Endothelial cell of umbilical vein (primary cell): ENCODE data around the gene MYL1. TPM values are rescaled to one million over a fixed set of nuclear protein-coding genes. Genes with fewer than 3 reads are reported as not detected.

Experiments used
- BruUV-seq: library from RNA; stranded (reverse); fragments of 400-500 nt; replicated peaks from 2 replicates; lab custom pipeline; 2021; lab: Mats Ljungman, UMichigan
- CTCF ChIA-PET: fragments of 300-600, 350-600 bp; sonication (Branson Sonifier 250); formaldehyde crosslinking; loops from one replicate; lab custom pipeline; 2021; ENCODE audit warnings: antibody characterized with exemption, inconsistent platforms; lab: Charles Lee
- POLR2A ChIA-PET: fragments of 300-600, 350-600 bp; sonication (Branson Sonifier 250); formaldehyde crosslinking; loops from one replicate; lab custom pipeline; 2021; ENCODE audit warnings: antibody characterized with exemption, inconsistent platforms; lab: Charles Lee
- DNase-seq: peaks from one replicate; pipeline ENCODE4 v3.0.0-alpha.2; 2011; ENCODE audit warnings: low read depth, low spot score
- FAIRE-seq: peaks from 2 replicates; lab custom pipeline; 2011; peaks lifted over from hg19 to GRCh38; lab: Jason Lieb, UNC
- H2AFZ ChIP-seq: 2 replicates; pipeline ENCODE4 v1.6.0; 2012; ENCODE audit warnings: low read depth, low read length, control low read depth, inconsistent platforms
- H3K27ac ChIP-seq: 2 replicates; pipeline ENCODE4 v1.5.1; 2011; ENCODE audit warnings: low read depth, mild to moderate bottlenecking, control low read depth, low read length, moderate library complexity; ENCODE audit not compliant: insufficient read depth
- H3K27me3 ChIP-seq, 2 experiments: 2 replicates each; pipeline versions ENCODE4 v1.6.0 to v1.6.1; 2011; ENCODE audit warnings: low read length in 2 of 2, mixed read lengths in 1 of 2; ENCODE audit not compliant: control insufficient read depth in 2 of 2, insufficient read depth in 2 of 2
- H3K36me3 ChIP-seq, 2 experiments: 2 replicates in 1 of 2; 3 replicates in 1 of 2; pipeline ENCODE4 v1.5.1; 2011; ENCODE audit warnings: low read length in 2 of 2, mild to moderate bottlenecking in 1 of 2, moderate library complexity in 1 of 2; ENCODE audit not compliant: control insufficient read depth in 2 of 2, insufficient read depth in 2 of 2; ENCODE audit errors: extremely low read depth in 1 of 2
- H3K4me1 ChIP-seq: 3 replicates; pipeline ENCODE4 v1.5.1; 2011; ENCODE audit warnings: mild to moderate bottlenecking, low read length; ENCODE audit not compliant: control insufficient read depth, insufficient read depth; ENCODE audit errors: extremely low read depth
- H3K4me2 ChIP-seq: 2 replicates; pipeline ENCODE4 v1.6.1; 2011; ENCODE audit warnings: low read length, control low read depth, mixed read lengths; ENCODE audit not compliant: insufficient read depth
- H3K4me3 ChIP-seq, 3 experiments: fragments of 200-600 bp in 1 of 3; sonication (generic), shearing (Covaris generic) in 1 of 3; replicated peaks in 1 of 3; 2 replicates each; pipeline ENCODE4 v1.5.1; 2011 to 2016; ENCODE audit warnings: control low read depth in 3 of 3, low read length in 3 of 3, mild to moderate bottlenecking in 2 of 3, inconsistent platforms in 1 of 3, low read depth in 1 of 3, moderate library complexity in 1 of 3; ENCODE audit not compliant: insufficient read depth in 1 of 3
- H3K79me2 ChIP-seq: 2 replicates; pipeline ENCODE4 v1.6.0; 2012; ENCODE audit warnings: low read length, inconsistent platforms; ENCODE audit not compliant: control insufficient read depth, insufficient read depth
- H3K9ac ChIP-seq: replicated peaks from 2 replicates; pipeline ENCODE3; 2011; ENCODE audit warnings: low read length, control low read depth; ENCODE audit not compliant: insufficient read depth; ENCODE audit errors: extremely low read depth
- H3K9me1 ChIP-seq: replicated peaks from 3 replicates; pipeline ENCODE4 v1.6.0; 2011; ENCODE audit warnings: mild to moderate bottlenecking, low read length; ENCODE audit not compliant: control insufficient read depth, insufficient read depth; ENCODE audit errors: extremely low read depth
- H3K9me3 ChIP-seq: replicated peaks from 2 replicates; pipeline ENCODE4 v1.5.1; 2012; ENCODE audit warnings: low read length, inconsistent platforms; ENCODE audit not compliant: control insufficient read depth, insufficient read depth
- H4K20me1 ChIP-seq: replicated peaks from 2 replicates; pipeline ENCODE3; 2011; ENCODE audit warnings: mild to moderate bottlenecking, low read length; ENCODE audit not compliant: control insufficient read depth, insufficient read depth; ENCODE audit errors: extremely low read depth
- CTCF ChIP-seq, 2 donors: IDR thresholded peaks; 1 replicate in 1 of 2; 2 replicates in 1 of 2; pipeline ENCODE4 v1.5.1; 2011; ENCODE audit warnings: low read length in 2 of 2, mild to moderate bottlenecking in 2 of 2, moderate library complexity in 2 of 2, control low read depth in 1 of 2, inconsistent platforms in 1 of 2, low read depth in 1 of 2; ENCODE audit not compliant: insufficient read depth in 1 of 2; ENCODE audit errors: extremely low read depth in 1 of 2
- EZH2 ChIP-seq: IDR thresholded peaks from 2 replicates; pipeline ENCODE4 v1.6.1; 2012; ENCODE audit warnings: borderline replicate concordance, low read depth, mild to moderate bottlenecking, moderate library complexity, low read length, inconsistent platforms; ENCODE audit not compliant: severe bottlenecking
- FOS ChIP-seq: IDR thresholded peaks from 2 replicates; pipeline ENCODE4 v1.6.1; 2011; ENCODE audit warnings: mild to moderate bottlenecking, low read length, moderate library complexity, borderline replicate concordance; ENCODE audit not compliant: insufficient read depth
- JUN ChIP-seq: IDR thresholded peaks from 2 replicates; pipeline ENCODE4 v1.6.1; 2011; ENCODE audit warnings: borderline replicate concordance, low read depth; ENCODE audit not compliant: insufficient read length, insufficient read depth
- MAX ChIP-seq: IDR thresholded peaks from 2 replicates; pipeline ENCODE4 v1.6.1; 2011; ENCODE audit not compliant: insufficient read depth, insufficient read length
- POLR2A ChIP-seq: IDR thresholded peaks from 2 replicates; pipeline ENCODE4 v1.6.1; 2012; ENCODE audit warnings: low read depth, mild to moderate bottlenecking, control low read depth, low read length
- dilution Hi-C: fragments of 300-500 bp; cut with MboI; formaldehyde crosslinking; loops from one replicate; pipeline ENCODE4 v1.15.0; 2019; ENCODE audit warnings: low sequenced_read_pairs; ENCODE audit not compliant: extremely low pct_ligation_motif_present
- intact Hi-C: fragments of 100-400 bp; cut with micrococcal nuclease; formaldehyde crosslinking; loops from one replicate; pipeline ENCODE4 v1.10.0; 2022
- polyA plus RNA-seq, 4 experiments: library from polyadenylated mRNA; depleted of rRNA in 3 of 4; stranded (reverse) in 3 of 4; unstranded in 1 of 4; fragments of >200 nt; gene quantifications; 2 replicates each; pipeline versions ENCODE4 v1.2.1 to v1.2.3, GENCODE V29; 2011 to 2012; ENCODE audit warnings: missing spikeins in 1 of 4
- total RNA-seq: library from RNA; stranded (reverse); gene quantifications from 2 replicates; pipeline ENCODE4 v1.2.3, GENCODE V29; 2021

The MYL1 gene
- total and polyA plus RNA-seq, 2 donors (not counting 3 experiments of a cell fraction or from before 2014, with no cell fraction given): not detected

- no peaks in the 10 kb centered on the region for H3K27me3 ChIP-seq
- H3K27ac ChIP-seq: no peak overlapping the region
- H3K4me3 ChIP-seq: no peak overlapping the region
- no peak overlapping the region for H3K4me2 ChIP-seq
- H4K20me1 ChIP-seq: no peaks in the 10 kb centered on the region
- H3K9ac ChIP-seq: no peak overlapping the region
- no peaks in the 10 kb centered on the region for H3K9me1 ChIP-seq
- BruUV-seq: no TSS peak
- H3K9me3 ChIP-seq: no peaks in the 10 kb centered on the region
- no peaks in the 10 kb centered on the region for H3K4me1 ChIP-seq
- intact Hi-C loops: no loop called here
- no peaks in the 10 kb centered on the region for H3K36me3 ChIP-seq
- TF ChIP-seq JUN (no peak), POLR2A (no peak), CTCF (IDR thresholded peaks at IDR 0.05; ENCODE audit: extremely low read depth in 1 of 2, insufficient read depth in 1 of 2, low read depth in 1 of 2, low read length in 2 of 2) (no peak), EZH2 (no peak), MAX (no peak)
- ChIA-PET POLR2A (no interaction called here), CTCF (no interaction called here)
- no peaks in the 10 kb centered on the region for H3K79me2 ChIP-seq
- no peak overlapping the region for H2AFZ ChIP-seq
- DNase-seq: no peak
- FAIRE-seq: no peak
- dilution Hi-C loops: no loop called here
Observed at GRCh38 chr2:210318486-210318885, 3.5 kb upstream of the MYL1 start.

GRCh38 chr2:210310550-210310949 is 4.4 kb downstream of the MYL1 start:
- intact Hi-C loops (no loop called here), dilution Hi-C loops (no loop called here)
- Histone ChIP-seq H3K4me1 (no peaks in the 10 kb centered on the region), H3K9me1 (no peaks in the 10 kb centered on the region), H4K20me1 (no peaks in the 10 kb centered on the region), H2AFZ (no peak overlapping the region), H3K9me3 (no peaks in the 10 kb centered on the region), H3K79me2 (no peaks in the 10 kb centered on the region), H3K9ac (no peak overlapping the region), H3K27ac (no peak overlapping the region), H3K36me3 (no peaks in the 10 kb centered on the region), H3K4me3 (no peak overlapping the region), H3K27me3 (no peaks in the 10 kb centered on the region), H3K4me2 (no peak overlapping the region)
- TF ChIP-seq CTCF (IDR thresholded peaks at IDR 0.05; ENCODE audit: extremely low read depth in 1 of 2, insufficient read depth in 1 of 2, low read depth in 1 of 2, low read length in 2 of 2) (no peak), FOS (no peak), POLR2A (no peak), EZH2 (no peak)
- FAIRE-seq: no peak
- BruUV-seq: no TSS peak
- ChIA-PET POLR2A (no interaction called here), CTCF (no interaction called here)
- no peak for DNase-seq
